HG03025 (cell line): Measurements from ENCODE around the gene PTPRN2.
"Not testable (repeated sequence)": the region's sequence is repeated elsewhere in the genome, so short reads cannot be mapped to it uniquely, and the experiment has no call there.

Experiments
- ATAC-seq: cut with Tn5 transposase; IDR thresholded peaks from one replicate; pipeline ENCODE4 v1.9.1; 2021; ENCODE audit warnings: mild to moderate bottlenecking, moderate library complexity; ENCODE audit not compliant: unreplicated experiment, low FRiP score

Gene PTPRN2

GRCh38 chr7:157943561-157943960, 644.1 kb downstream of the PTPRN2 start:
- no peak for ATAC-seq

- no peak for ATAC-seq
These were observed 646.4 kb downstream of the PTPRN2 start for GRCh38 chr7:157941210-157941609.

GRCh38 chr7:157940497-157940896, 647.1 kb downstream of the PTPRN2 start:
- ATAC-seq = no peak

GRCh38 chr7:157938211-157938610, 649.4 kb downstream of the PTPRN2 start:
- ATAC-seq = no peak

- ATAC-seq = no peak
These were observed 650.2 kb downstream of the PTPRN2 start for GRCh38 chr7:157937406-157937805.

- ATAC-seq = no peak
These were observed 650.6 kb downstream of the PTPRN2 start for GRCh38 chr7:157936976-157937375.

GRCh38 chr7:157935721-157936120, 651.9 kb downstream of the PTPRN2 start:
- not testable (repeated sequence) for ATAC-seq

- not testable (repeated sequence) for ATAC-seq
These were observed 654.1 kb downstream of the PTPRN2 start for GRCh38 chr7:157933219-157934155.

GRCh38 chr7:157932498-157933218, 655.0 kb downstream of the PTPRN2 start:
- no peak for ATAC-seq

- no peak for ATAC-seq
These were observed 656.6 kb downstream of the PTPRN2 start for GRCh38 chr7:157930926-157931466.

- ATAC-seq = no peak
These were observed 657.2 kb downstream of the PTPRN2 start for GRCh38 chr7:157930441-157930840.

GRCh38 chr7:157929671-157930070, 658.0 kb downstream of the PTPRN2 start:
- ATAC-seq = no peak

GRCh38 chr7:157928808-157929425, 658.7 kb downstream of the PTPRN2 start:
- ATAC-seq = no peak

GRCh38 chr7:157928171-157928794, 659.3 kb downstream of the PTPRN2 start:
- ATAC-seq = no peak

GRCh38 chr7:157927313-157927925, 660.2 kb downstream of the PTPRN2 start:
- ATAC-seq = no peak

- ATAC-seq = no peak
These were observed 661.0 kb downstream of the PTPRN2 start for GRCh38 chr7:157926521-157927150.

- no peak for ATAC-seq
These were observed 661.5 kb downstream of the PTPRN2 start for GRCh38 chr7:157926107-157926506.

- ATAC-seq = no peak
These were observed 662.2 kb downstream of the PTPRN2 start for GRCh38 chr7:157925383-157925875.

- ATAC-seq = no peak
These were observed 663.6 kb downstream of the PTPRN2 start for GRCh38 chr7:157923903-157924630.
